Measurements from ENCODE around the gene NUP37.
A peak's percentile ranks its signal among the peaks of the same experiment; 100 is the strongest.

The NUP37 gene

DNA sequence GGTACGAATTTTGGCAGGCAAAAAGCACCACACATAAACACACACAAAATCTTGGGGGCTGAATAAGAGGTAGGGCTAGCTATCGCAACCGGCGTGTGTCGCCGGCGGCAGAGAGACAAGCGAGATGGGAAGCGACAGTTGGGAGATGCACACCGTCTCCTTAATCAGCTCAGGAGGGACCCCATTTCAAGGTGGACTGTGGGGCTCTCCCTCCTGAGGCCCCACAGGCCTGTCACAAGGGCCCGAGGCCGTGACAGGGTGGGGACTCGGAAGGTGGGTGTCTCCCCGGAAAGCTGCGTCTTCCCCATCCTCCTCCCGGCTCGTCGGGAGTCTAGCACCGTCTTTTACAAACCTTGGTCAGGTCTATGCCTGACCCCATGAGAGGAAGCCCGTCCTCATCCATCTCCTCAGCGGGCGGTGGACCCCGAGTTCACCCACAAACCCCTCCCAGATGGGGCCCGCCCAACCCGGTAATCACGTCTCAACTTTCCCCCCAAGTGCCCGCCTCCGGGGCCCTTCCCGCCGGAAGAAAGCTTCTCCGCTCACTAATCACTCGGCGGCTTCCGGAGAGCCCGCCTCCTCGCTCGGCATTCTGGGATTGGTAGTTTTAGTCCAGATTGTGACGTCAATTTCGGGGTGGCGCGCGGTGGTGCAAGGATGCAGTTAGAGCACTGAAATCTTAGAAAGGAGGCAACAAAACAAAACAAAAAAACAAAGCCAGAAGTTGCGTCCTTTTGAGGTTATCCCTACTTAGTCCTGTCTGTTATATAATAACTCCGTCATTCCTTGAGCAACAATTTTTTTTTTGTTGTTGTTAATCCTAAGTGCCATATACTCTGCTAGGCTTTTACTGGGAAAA lies 58.1 kb downstream of the NUP37 start, which contains the start of gene WASHC3 (continued):
- TF ChIP-seq ZNF555 (tag by site-specific recombination; conservative IDR thresholded peaks at IDR 0.05) (no peak), ZNF549 (tag by site-specific recombination; IDR thresholded peaks at IDR 0.05) (no peak), ZBTB17 (tag by site-specific recombination; IDR thresholded peaks at IDR 0.05) (peak; percentile 79), ZNF544 (tag by site-specific recombination; IDR thresholded peaks at IDR 0.05) (no peak), KLF9 (tag by site-specific recombination; IDR thresholded peaks at IDR 0.05; ENCODE audit: low read depth) (peak; percentile 64), ZNF558 (tag by site-specific recombination; IDR thresholded peaks at IDR 0.05) (no peak), ZNF266 (tag by site-specific recombination; IDR thresholded peaks at IDR 0.05; ENCODE audit: low read depth) (no peak), ZNF529 (tag by site-specific recombination; IDR thresholded peaks at IDR 0.05; ENCODE audit: insufficient replicate concordance) (no peak), ZNF660 (tag by site-specific recombination; IDR thresholded peaks at IDR 0.05) (no peak), ZNF2 (tag by site-specific recombination; IDR thresholded peaks at IDR 0.05) (no peak), GLIS2 (tag by site-specific recombination; IDR thresholded peaks at IDR 0.05) (peak; percentile 54), RBAK (tag by site-specific recombination; IDR thresholded peaks at IDR 0.05) (no peak), ZNF571 (tag by site-specific recombination; IDR thresholded peaks at IDR 0.05) (no peak), ZNF157 (tag by site-specific recombination; IDR thresholded peaks at IDR 0.05) (no peak), ZXDB (tag by site-specific recombination; IDR thresholded peaks at IDR 0.05) (peak; percentile 55; the same call in 1 of the 2 replicates), ZNF596 (tag by site-specific recombination; IDR thresholded peaks at IDR 0.05) (no peak), SALL2 (tag by site-specific recombination; IDR thresholded peaks at IDR 0.05; ENCODE audit: borderline replicate concordance) (no peak), BCL11A (tag by site-specific recombination; IDR thresholded peaks at IDR 0.05; ENCODE audit: low read depth) (no peak), ZNF677 (tag by site-specific recombination; IDR thresholded peaks at IDR 0.05) (no peak), ZBTB8A (tag by site-specific recombination; IDR thresholded peaks at IDR 0.05) (peak; percentile 53), ZNF114 (tag by site-specific recombination; IDR thresholded peaks at IDR 0.05) (no peak)
- TF ChIP-seq, protein P1, sequence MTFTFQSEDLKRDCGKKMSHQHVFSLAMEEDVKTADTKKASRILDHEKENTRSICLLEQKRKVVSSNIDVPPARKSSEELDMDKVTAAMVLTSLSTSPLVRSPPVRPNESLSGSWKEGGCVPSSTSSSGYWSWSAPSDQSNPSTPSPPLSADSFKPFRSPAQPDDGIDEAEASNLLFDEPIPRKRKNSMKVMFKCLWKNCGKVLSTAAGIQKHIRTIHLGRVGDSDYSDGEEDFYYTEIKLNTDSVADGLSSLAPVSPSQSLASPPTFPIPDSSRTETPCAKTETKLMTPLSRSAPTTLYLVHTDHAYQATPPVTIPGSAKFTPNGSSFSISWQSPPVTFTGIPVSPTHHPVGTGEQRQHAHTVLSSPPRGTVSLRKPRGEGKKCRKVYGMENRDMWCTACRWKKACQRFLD (tag by site-specific recombination; IDR thresholded peaks at IDR 0.05) = no peak
- TF ChIP-seq, protein P2, sequence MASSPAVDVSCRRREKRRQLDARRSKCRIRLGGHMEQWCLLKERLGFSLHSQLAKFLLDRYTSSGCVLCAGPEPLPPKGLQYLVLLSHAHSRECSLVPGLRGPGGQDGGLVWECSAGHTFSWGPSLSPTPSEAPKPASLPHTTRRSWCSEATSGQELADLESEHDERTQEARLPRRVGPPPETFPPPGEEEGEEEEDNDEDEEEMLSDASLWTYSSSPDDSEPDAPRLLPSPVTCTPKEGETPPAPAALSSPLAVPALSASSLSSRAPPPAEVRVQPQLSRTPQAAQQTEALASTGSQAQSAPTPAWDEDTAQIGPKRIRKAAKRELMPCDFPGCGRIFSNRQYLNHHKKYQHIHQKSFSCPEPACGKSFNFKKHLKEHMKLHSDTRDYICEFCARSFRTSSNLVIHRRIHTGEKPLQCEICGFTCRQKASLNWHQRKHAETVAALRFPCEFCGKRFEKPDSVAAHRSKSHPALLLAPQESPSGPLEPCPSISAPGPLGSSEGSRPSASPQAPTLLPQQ (tag by site-specific recombination; IDR thresholded peaks at IDR 0.05) = peak; percentile 94
- TF ChIP-seq, protein P3, sequence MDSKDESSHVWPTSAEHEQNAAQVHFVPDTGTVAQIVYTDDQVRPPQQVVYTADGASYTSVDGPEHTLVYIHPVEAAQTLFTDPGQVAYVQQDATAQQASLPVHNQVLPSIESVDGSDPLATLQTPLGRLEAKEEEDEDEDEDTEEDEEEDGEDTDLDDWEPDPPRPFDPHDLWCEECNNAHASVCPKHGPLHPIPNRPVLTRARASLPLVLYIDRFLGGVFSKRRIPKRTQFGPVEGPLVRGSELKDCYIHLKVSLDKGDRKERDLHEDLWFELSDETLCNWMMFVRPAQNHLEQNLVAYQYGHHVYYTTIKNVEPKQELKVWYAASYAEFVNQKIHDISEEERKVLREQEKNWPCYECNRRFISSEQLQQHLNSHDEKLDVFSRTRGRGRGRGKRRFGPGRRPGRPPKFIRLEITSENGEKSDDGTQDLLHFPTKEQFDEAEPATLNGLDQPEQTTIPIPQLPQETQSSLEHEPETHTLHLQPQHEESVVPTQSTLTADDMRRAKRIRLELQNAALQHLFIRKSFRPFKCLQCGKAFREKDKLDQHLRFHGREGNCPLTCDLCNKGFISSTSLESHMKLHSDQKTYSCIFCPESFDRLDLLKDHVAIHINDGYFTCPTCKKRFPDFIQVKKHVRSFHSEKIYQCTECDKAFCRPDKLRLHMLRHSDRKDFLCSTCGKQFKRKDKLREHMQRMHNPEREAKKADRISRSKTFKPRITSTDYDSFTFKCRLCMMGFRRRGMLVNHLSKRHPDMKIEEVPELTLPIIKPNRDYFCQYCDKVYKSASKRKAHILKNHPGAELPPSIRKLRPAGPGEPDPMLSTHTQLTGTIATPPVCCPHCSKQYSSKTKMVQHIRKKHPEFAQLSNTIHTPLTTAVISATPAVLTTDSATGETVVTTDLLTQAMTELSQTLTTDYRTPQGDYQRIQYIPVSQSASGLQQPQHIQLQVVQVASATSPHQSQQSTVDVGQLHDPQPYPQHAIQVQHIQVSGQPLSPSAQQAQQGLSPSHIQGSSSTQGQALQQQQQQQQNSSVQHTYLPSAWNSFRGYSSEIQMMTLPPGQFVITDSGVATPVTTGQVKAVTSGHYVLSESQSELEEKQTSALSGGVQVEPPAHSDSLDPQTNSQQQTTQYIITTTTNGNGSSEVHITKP (tag by site-specific recombination; IDR thresholded peaks at IDR 0.05) = peak; percentile 95
- TF ChIP-seq, protein P4, sequence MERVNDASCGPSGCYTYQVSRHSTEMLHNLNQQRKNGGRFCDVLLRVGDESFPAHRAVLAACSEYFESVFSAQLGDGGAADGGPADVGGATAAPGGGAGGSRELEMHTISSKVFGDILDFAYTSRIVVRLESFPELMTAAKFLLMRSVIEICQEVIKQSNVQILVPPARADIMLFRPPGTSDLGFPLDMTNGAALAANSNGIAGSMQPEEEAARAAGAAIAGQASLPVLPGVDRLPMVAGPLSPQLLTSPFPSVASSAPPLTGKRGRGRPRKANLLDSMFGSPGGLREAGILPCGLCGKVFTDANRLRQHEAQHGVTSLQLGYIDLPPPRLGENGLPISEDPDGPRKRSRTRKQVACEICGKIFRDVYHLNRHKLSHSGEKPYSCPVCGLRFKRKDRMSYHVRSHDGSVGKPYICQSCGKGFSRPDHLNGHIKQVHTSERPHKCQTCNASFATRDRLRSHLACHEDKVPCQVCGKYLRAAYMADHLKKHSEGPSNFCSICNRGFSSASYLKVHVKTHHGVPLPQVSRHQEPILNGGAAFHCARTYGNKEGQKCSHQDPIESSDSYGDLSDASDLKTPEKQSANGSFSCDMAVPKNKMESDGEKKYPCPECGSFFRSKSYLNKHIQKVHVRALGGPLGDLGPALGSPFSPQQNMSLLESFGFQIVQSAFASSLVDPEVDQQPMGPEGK (tag by site-specific recombination; IDR thresholded peaks at IDR 0.05) = peak; percentile 94
- TF ChIP-seq, protein P5, sequence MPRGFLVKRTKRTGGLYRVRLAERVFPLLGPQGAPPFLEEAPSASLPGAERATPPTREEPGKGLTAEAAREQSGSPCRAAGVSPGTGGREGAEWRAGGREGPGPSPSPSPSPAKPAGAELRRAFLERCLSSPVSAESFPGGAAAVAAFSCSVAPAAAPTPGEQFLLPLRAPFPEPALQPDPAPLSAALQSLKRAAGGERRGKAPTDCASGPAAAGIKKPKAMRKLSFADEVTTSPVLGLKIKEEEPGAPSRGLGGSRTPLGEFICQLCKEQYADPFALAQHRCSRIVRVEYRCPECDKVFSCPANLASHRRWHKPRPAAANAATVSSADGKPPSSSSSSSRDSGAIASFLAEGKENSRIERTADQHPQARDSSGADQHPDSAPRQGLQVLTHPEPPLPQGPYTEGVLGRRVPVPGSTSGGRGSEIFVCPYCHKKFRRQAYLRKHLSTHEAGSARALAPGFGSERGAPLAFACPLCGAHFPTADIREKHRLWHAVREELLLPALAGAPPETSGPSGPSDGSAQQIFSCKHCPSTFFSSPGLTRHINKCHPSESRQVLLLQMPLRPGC (tag by site-specific recombination; IDR thresholded peaks at IDR 0.05) = no peak
